Hematopoietic multipotent progenitor cell treated with erythropoietin and hydrocortisone succinate and interleukin-3 and kit ligand, for 4 days (in vitro differentiated cells): ENCODE measurements around the gene MIOS.
"Not testable (repeated sequence)": the region's sequence is repeated elsewhere in the genome, so short reads cannot be mapped to it uniquely, and the experiment has no call there.

Source experiments
- DNase-seq: peaks from one replicate; pipeline ENCODE4 v3.0.0-alpha.2; 2015

Gene MIOS

DNA sequence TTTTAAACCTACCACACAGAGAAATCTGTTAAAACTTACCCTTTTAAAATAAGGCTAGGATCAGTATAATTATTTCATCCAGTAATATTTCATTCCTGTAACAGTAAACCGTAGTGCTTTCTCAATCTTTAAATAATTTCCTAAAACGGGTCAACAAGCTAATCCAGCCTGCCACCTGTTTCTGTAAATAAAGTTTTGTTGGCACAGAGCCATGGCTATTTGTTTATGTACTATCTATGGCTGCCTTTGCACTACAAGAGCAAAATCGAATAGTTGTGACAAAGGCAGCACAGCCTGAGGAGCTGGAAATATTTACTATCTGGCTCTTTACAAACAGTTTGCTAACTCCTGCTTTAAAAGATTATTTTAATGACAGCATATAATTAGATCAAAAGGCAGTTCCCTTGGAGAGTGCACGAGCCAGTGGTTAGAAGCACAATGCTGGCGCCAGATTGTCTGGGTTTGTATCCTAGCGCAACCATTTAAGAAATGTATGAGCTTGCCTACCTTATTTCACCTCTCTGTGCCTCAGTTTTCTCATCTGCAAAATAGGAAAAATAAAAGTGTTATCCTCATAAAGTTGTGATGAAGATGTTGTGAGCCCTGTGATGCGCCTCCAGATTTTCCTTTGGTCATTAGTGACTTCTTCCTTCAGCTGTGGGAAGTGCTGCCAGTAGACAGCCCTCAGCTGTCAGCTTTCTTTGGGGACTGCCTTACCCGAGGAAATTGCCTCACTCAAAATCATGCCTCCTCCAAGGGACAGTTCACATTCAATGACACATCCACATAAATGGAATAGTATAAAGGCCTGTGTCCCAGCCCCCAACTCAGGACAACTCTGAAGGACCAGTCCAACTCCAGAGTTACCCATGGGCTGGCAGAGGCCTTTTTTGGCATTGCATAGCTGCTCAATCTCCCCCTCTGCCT, 11.8 kb upstream of the MIOS start:
- no peak for DNase-seq

DNA sequence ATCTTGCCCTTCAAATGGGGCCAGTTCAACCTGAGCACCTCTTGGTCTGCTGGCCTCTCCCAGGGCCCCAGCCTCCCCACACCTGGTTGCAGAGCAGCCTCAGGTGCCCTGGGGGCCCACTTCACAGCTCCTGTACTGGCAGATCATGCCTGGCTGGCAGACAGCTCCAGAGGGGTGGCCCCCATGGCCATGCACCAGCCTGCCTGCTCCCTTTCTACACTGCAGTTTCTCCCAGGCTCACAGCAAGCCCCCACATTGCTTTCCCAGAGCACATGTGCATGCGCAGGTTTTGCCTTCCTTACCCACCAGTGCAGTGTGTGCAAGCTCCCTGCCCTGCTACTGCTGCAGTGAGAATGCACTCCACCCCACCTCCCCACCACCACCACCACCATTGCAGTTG, 9.8 kb upstream of the MIOS start:
- no peak for DNase-seq

DNA sequence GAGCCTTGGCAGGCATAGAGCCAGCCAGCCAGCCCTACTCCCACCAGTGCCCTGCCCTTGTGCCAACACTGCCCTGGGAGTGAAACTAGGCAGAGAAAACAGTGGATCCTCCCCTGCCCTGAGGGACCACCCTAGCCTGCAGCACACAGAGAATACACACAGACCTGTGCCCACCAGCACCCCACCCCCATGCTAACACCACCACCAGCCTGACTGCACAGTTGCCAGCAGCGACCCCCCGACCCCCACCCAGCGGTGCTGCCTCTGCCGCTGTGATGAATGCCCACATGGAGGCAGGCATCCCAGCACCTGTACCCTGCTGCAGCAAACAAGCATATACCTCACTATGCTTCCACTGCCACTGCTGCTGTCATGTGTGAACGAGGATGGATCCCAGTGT, 9.4 kb upstream of the MIOS start:
- DNase-seq, result no peak

DNA sequence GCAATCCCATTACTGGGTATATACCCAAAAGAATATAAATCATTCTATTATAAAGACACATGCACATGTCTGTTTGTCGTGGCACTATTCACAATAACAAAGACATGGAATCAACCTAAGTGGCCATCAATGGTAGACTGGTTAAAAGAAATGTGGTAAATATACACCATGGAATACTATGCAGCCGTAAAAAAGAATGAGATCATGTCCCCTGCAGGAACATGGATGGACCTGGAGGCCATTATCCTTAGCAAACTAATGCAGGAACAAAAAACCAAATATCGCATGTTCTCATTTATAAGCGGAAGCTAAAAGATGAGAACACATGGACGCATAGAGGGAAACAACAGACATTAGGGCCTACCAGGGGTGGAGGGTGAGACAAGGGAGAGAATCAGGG, 5.1 kb upstream of the MIOS start:
- DNase-seq, result not testable (repeated sequence)

DNA sequence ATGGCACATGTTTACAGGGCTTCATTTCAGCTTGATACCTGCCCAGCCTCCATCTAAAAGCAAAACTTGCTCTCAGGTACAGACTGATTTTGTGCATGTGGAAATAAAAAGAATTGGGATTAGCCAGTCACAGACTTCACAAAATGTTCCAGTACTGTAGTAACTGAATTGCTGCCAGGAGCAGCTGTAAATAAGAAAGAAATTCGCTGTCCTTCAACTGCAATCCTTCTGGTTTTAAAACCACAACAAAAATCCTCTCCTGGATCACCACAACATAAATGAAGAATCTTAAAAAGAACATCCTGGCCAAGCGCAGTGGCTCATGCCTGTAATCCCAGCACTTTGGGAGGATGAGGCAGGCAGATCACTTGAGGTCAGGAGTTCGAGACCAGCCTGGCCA, 3.9 kb upstream of the MIOS start:
- DNase-seq, result no peak

DNA sequence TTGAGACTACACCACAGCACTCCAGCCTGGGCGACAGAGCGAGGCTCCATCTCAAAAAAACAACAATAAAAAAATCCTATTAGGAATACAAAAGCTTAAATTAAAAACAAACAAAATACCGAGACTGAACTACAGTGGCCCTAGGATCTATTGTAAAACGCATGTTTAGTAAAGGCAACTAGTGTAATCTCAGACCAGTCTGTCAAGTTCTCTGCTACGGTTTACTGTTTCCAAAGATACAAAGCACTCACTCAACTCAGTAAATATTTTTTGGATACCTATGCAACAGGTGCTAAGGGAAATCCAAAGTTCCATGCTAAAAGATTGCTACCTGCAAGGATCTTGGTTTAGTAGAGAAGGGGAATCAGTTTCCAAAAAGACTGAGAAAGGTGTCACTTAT, 3.4 kb upstream of the MIOS start:
- DNase-seq, result no peak

DNA sequence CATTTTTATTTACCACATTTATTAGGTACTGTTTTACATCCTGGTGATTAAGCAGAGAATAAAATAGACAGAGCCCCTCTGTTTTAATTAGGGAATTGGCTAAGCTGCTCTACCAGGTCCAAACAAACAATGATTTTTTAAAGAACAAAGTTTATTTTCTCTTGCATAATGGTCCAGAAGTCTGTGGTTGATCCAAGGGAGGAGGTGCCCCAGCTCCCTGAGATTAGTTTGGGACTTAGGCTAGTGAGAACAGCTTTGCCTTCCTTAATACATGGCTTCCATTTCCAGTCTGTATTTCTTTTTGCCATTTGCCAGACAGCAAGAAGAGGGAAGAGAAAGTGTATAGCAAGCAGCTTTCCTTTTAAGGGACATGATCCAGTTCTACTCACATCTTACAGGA, 2.9 kb upstream of the MIOS start:
- DNase-seq, result no peak

DNA sequence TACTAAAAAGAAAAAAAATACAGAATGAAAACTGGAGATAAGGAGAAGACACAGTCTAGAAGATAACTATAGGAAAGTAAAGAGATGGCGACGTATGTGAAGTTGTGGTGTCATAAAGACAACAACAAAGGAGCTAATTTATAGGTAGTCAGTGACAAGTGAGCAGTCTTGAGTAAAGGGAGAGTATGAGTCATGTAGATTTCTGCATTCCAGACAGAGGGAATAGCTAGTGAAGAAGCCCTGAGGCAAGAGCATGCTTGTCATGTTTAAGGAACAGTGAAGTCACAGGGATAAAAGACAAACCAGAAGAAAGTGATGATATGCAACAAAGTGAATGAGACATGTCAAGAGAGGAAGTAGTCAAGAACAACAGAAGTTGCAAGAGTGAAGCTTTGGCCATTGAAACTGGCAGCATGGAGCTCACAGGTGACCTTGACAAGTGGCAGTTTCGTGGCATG, 2.3 kb upstream of the MIOS start:
- no peak for DNase-seq

DNA sequence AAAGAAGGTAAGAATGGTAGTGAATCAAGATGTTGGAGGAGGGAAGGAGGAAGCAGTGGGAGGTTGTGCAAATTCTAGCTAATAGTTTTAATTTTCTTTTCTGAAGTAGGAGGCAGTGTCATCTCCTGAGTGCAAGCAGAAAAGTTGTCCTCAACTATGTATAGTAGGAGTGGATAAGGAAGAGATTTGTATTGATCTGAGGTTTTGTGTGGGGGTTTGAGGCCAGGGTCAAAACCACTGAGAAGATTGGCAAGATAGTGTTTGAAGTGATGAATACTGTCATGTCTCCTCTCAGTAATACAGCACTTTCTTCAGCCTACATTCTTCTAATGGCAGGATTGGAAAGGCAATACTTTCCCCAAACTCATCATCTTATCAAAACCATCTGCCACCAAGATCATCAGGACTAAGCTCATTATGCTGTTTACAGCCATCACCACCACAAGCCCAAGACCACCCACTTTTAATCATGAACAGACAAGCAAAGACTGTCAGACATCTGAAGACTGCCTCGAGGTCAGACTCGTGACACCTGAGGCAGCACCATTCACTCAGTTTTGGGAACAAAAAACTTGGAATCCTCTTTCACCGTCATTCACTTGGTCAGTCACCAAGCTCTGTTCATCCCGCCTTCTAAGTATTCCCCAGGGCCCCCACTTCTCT, 1.5 kb upstream of the MIOS start:
- no peak for DNase-seq

DNA sequence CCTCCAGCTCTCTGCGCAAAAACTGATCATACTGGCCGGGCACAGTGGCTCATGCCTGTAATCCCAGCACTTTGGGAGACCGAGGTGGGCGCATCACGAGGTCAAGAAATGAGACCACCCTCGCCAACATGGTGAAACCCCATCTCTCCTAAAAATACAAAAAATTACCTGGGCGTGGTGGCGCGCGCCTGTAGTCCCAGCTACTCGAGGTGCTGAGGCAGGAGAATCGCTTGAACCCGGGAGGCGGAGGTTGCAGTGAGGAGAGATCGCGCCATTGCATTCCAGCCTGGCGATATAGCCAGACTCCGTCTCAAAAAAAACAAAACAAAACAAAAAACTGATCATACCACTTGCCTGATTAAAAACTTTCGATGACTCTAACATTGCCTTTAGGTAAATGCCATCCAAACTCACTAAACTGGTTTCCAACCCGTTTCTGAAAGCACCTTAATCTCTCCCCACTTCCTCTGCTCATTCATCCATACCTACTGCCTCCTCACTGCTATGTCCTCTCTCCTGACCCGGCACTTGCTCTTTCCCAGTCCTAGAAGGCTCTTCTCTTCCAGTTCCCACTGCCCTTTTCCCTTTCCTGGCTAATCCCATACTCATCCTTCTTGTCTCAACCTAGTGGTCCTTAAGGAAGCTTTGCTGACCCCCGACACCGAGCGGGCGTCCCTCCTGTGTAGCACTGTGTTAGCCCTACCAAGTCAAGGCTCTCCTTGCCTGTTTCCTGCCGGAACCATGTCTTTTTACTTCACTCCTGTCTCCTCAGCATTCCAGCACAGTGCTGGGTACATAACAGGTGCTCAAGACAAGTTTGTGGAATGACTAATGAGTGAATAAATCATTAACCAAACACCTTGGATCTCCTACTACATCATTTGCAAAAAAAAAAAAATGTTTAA, 686 bp upstream of the MIOS start:
- no peak for DNase-seq

DNA sequence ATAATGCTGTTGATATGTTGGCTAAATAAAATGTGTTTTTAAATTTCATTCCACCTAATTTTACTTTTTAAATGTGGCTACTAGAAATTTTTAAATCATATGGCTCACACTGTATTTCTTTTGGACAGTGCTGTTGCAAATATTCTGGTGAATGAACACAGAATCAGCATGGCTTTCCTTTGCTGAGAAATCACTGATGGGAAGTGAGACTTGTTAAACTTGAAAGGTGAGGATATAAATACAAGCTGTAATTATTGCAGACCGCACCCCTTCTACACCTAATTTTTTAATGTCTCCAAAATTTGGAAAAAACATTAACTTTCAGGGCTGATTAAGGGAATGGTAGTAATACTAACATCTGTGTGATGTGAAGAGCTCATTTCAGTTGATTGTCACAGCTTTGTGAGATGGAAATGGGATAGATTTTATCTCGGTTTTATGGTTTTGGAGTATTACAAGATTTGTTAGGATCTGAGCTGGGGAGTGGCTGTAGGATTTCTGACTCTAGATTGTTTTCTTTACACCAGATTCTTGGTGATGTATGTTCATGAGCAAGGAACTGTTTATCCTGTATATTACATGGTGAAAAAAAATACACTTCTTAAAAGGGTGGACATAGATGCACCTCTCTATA, 1.3 kb downstream of the MIOS start:
- no peak for DNase-seq

DNA sequence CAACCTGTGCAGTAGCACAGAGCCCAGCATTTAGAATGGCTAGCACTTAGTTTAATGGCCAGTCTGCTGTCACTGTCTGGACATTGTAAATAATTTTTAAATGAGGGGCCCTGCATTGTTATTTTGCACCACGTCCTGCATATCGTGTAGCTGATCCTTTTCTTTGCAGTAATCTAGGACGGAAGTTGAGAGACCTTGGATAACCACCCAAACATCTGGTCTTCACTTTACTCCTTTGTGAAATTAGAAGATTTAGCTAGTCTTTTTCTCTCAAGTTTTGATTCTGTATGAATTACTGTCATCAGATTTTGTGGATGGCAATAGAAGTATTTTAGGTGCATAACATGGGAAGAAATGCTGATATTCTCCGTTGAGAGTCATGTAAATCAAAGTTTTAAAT, 1.9 kb downstream of the MIOS start:
- DNase-seq, result no peak

DNA sequence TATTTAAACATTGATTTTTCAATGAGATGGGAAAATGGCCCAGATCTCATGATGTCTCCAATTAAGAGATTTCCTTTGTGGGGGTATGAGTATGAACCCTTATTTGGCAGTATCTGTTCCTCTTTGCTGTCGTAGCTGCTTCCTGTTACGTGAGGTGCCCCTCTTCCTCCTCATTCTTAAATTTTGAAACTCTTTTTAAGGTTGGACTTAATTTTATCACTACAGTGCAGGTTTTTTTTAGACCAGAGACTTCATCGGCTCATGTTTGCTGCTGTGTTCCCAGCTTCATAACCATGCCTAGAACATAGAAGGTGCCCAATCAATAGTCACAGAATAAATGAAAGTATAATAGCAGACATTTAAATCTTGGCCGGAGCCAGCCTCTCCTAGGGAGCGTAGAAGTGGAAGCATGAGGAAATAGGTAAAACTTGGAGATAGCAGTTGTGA, 2.4 kb downstream of the MIOS start:
- peak; percentile 61 for DNase-seq

DNA sequence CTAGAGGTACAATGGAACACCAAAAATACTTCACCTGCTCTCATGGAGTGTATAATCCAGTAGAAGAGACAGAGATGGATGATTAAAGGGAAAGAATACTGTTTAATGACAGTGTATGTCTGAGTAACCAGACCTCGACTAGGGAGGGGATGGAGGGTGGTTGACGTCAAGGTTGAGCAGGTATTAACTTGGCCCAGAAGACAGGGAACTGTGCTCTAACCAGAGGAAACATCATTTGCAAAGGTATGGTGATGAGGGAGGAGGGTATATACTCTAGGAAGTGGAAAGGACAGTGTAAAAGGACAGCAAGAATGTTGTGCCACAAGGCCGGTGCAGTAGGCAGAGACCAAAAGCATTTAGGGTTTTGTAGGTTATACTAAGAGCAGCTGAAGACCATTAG, 2.9 kb downstream of the MIOS start:
- DNase-seq, result no peak

DNA sequence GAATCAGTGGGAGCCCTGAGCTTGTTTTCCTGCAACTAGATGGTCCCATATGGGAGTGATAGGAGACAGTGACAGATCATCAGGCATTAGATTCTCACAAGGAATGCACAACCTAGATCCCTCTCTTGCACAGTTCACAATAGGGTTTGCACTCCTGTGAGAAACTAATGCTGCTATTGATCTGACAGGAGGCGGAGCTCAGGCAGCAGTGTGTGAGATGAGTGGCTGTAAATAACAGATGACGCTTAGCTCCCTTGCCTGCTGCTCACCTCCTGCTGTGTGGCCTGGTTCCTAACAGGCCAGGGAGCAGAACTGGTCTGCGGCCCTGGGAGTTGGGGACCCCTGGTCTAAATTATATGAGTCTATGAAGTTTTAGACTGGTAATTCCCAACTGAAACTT, 3.9 kb downstream of the MIOS start:
- no peak for DNase-seq

DNA sequence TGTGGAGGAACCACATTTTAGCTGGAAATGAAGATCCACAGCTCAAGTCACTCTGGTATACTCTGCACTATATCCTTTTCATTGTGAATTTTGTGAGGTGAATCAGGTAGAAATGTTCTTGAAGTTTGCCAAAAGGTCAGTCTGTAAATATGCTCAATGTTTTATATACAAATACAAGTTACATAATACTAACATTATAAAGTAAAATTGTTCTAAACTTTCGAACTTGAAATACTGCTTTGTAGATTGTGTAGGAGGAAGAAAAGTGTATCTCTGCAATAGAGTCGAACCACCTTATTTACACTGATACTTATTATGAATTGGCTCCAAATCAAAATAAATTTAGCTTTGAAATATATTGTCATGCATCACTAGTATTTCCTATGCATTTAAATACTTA, 7.0 kb downstream of the MIOS start:
- no peak for DNase-seq

DNA sequence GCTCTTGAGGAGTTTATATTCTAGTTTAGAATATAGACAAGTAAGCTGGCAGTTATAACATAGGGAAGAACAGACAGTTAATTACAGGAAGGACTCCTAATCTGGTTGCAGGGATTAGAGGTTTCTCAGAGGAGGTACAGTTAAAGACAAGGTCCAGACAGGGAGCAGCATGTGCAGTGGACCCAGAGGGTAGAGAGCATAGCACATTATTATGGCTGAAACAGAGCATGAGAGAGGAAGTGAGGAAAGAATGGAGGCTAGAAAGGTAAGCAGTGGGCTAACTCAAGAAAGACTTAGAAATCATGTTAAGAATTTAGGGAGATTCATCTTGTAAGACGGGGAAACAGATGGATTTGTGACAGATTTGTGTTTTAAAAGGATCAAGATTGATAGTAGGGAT, 9.7 kb downstream of the MIOS start:
- DNase-seq, result no peak

DNA sequence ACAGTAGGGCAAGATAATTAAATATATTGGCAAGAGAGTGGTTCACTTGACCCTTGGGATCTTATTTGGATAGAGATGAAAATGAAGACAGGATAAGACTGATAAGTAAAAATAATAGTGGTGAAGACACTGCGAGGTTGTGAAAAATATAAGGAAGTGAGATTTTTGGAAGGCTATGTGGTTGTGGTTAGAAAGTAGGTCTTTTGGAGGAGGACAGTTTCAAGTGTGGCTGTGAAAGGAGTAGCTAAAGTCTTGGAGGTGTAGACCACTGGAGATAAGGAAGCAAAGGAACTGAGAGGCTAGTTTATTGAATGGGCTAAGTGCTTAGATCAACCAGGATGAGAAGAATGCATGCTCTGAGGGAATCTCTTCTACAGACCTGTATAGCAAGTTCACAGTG, 11.2 kb downstream of the MIOS start:
- peak; percentile 65 for DNase-seq

DNA sequence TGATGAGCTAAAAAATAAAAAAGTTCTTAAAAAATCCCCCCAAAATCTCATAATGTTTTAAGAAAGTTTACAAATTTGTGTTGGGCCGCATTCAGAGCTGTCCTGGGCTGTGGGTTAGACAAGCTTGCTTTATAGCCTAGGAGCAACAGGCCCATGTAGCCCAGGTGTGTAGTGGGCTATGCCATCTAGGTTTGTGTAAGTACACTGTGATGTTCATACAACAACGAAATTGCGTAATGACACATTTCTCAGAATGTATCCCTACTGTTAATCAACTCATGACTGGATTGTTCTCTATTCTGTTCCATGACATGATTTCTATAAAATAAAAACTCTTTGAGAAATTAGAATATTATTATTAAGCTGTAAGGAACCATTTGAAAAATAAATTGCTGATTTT, 13.0 kb downstream of the MIOS start:
- no peak for DNase-seq

DNA sequence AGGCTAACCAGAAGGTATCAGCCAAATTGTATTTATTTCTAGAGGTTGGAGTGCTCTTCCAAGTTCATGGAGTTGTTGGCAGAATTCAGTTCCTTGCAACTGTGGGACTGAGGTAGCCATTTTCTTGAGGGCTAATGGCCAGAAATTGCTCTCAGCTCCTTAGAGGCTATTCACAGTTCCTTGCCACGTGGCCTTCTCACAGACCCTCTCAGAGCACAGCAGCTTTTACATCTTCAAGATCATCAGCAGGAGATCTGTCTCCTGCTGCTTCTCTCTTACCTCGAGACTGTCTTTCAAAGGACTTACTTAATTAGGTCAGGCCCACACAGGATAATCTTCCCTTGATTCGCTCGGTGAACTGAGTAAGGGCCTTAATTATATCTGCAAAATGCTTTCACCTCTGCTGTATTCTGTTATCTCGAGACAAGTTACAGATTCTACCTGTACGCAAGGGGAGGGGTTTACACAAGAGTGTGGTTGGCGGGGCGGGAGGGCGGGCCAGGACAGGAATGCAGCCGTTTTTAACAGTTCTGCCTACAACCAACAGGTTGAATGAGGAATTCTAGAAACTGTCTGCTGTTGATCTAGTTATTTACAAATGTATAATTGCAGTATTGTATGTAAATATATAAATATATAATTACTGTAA, 15.0 kb downstream of the MIOS start:
- DNase-seq, result no peak

DNA sequence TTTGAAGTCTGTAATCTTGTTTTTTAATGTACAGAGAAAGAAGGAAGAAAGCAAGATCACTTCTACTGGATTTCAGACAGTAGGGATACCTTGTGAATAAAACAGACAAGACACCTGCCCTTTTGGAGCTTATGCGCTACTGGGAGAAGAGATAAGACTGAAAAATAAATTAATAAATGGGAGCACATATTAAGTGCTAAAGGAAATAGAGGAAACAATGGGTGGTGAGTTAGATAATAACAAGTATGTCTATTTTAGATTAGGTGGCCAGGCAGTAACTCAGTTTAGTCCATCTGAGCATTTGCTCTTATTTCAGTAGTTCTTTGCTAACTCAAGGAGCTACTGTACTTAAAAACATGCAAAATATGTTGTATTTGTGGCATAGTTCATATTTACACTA, 15.9 kb downstream of the MIOS start:
- DNase-seq, result peak; percentile 75

DNA sequence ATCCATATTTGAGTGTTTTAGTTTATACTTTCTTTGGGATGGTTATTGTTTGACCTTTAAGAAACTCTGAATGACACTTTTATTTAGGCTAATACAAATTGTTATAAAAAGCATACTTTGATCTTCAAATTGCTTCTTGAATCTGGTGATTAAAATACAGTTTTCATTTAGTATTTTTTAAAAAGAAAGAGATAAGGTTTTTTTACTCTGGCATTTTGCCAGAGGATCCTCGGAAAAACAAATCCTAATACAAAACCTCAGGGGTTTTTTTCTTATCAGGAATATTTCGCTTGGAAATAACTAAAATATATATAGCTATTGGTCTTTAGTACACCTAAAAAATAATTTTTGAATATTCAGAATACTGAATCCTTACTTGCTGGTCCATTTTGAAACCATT, 17.0 kb downstream of the MIOS start:
- DNase-seq, result no peak
